Tibial nerve (tissue), 3 donors: Measurements from ENCODE around the gene NCAPG2.

Experiments used
- CTCF ChIP-seq, 5 experiments: fragments of 200-600 bp in 3 of 5; fragments of 450-650 bp in 2 of 5; sonication (generic) in 3 of 5; IDR thresholded peaks; one replicate each; pipeline ENCODE4 v1.5.1; 2016 to 2019; ENCODE audit warnings: antibody characterized with exemption in 5 of 5, mild to moderate bottlenecking in 3 of 5, moderate library complexity in 2 of 5
- POLR2A ChIP-seq, 2 donors: fragments of 450-650 bp; IDR thresholded peaks; one replicate each; pipeline ENCODE4 v1.6.1; 2017; ENCODE audit warnings: antibody characterized with exemption in 2 of 2, mild to moderate bottlenecking in 2 of 2, moderate library complexity in 2 of 2

- TF ChIP-seq POLR2A (IDR thresholded peaks at IDR 0.05) (no peak), CTCF (IDR thresholded peaks at IDR 0.05) (no peak)
These were observed 27.2 kb upstream of the NCAPG2 start for GRCh38 chr7:158731761-158732160.
